ENCODE measurements around the gene CEP41.

The CEP41 gene

GRCh38 chr7:130397051-130397757, 43.6 kb downstream of the CEP41 start:
- no peak for TF ChIP-seq CTCF (IDR thresholded peaks at IDR 0.05; ENCODE audit: low read depth, low read length)
- H3K4me3 ChIP-seq (ENCODE audit: low read depth, low read length), result no peak overlapping the region

GRCh38 chr7:130396109-130396508, 44.7 kb downstream of the CEP41 start:
- no peak for TF ChIP-seq CTCF (IDR thresholded peaks at IDR 0.05; ENCODE audit: low read depth, low read length)
- no peak overlapping the region for H3K4me3 ChIP-seq (ENCODE audit: low read depth, low read length)

- no peak overlapping the region for H3K4me3 ChIP-seq (ENCODE audit: low read depth, low read length)
- TF ChIP-seq CTCF (IDR thresholded peaks at IDR 0.05; ENCODE audit: low read depth, low read length), result no peak
These were observed 45.4 kb downstream of the CEP41 start for GRCh38 chr7:130395421-130395820.

GRCh38 chr7:130394421-130395195, 46.2 kb downstream of the CEP41 start:
- TF ChIP-seq CTCF (IDR thresholded peaks at IDR 0.05; ENCODE audit: low read depth, low read length), result no peak

GRCh38 chr7:130393841-130394411, 46.9 kb downstream of the CEP41 start:
- TF ChIP-seq CTCF (IDR thresholded peaks at IDR 0.05; ENCODE audit: low read depth, low read length), result no peak
- no peak overlapping the region for H3K4me3 ChIP-seq (ENCODE audit: low read depth, low read length)

More at GRCh38 chr7:130394421-130395195, 46.2 kb downstream of the CEP41 start:
- no peak overlapping the region for H3K4me3 ChIP-seq (ENCODE audit: low read depth, low read length)

GRCh38 chr7:130393101-130393561, 47.7 kb downstream of the CEP41 start:
- TF ChIP-seq CTCF (IDR thresholded peaks at IDR 0.05; ENCODE audit: low read depth, low read length), result no peak
- H3K4me3 ChIP-seq (ENCODE audit: low read depth, low read length), result no peak overlapping the region

- H3K4me3 ChIP-seq (ENCODE audit: low read depth, low read length), result no peak overlapping the region
- no peak for TF ChIP-seq CTCF (IDR thresholded peaks at IDR 0.05; ENCODE audit: low read depth, low read length)
These were observed 50.3 kb downstream of the CEP41 start for GRCh38 chr7:130390486-130390885.

Measured in WI38 (cell line).